ENCODE measurements around the gene HTATSF1.

HTATSF1 gene

GRCh38 chrX:136549226-136549625 lies 51.8 kb downstream of the HTATSF1 start:
- no peak for TF ChIP-seq YY1 (IDR thresholded peaks at IDR 0.05; ENCODE audit: insufficient read depth, insufficient read length)
- Histone ChIP-seq H3K36me3 (ENCODE audit: insufficient read depth, insufficient read length, low read length) (no peaks in the 10 kb centered on the region), H3K9me3 (ENCODE audit: insufficient read depth, low read length) (no peaks in the 10 kb centered on the region), H3K9ac (ENCODE audit: insufficient read length, low read depth) (no peak overlapping the region), H3K4me3 (ENCODE audit: insufficient read length, low read depth) (no peak overlapping the region), H3K27me3 (ENCODE audit: insufficient read depth, insufficient read length) (no peaks in the 10 kb centered on the region), H3K4me1 (ENCODE audit: insufficient read depth, insufficient read length) (no peaks in the 10 kb centered on the region)
- DNase-seq (ENCODE audit: low read depth, low spot score): no peak

GRCh38 chrX:136551410-136551809 lies 54.0 kb downstream of the HTATSF1 start:
- TF ChIP-seq SUZ12 (IDR thresholded peaks at IDR 0.05; ENCODE audit: extremely low read depth, insufficient read depth, insufficient read length) (no peak), ZNF274 (IDR thresholded peaks at IDR 0.05; ENCODE audit: low read depth, low read length) (no peak), YY1 (IDR thresholded peaks at IDR 0.05; ENCODE audit: insufficient read depth, insufficient read length) (no peak)
- Histone ChIP-seq H3K36me3 (ENCODE audit: insufficient read depth, insufficient read length, low read length) (no peaks in the 10 kb centered on the region), H3K4me1 (ENCODE audit: insufficient read depth, insufficient read length) (no peaks in the 10 kb centered on the region), H3K9me3 (ENCODE audit: insufficient read depth, low read length) (no peaks in the 10 kb centered on the region), H3K9ac (ENCODE audit: insufficient read length, low read depth) (no peak overlapping the region), H3K4me3 (ENCODE audit: insufficient read length, low read depth) (no peak overlapping the region), H3K27me3 (ENCODE audit: insufficient read depth, insufficient read length) (no peaks in the 10 kb centered on the region)
- DNase-seq (ENCODE audit: low read depth, low spot score): no peak

GRCh38 chrX:136555694-136556093 lies 58.3 kb downstream of the HTATSF1 start:
- no peak overlapping the region for H3K9ac ChIP-seq (ENCODE audit: insufficient read length, low read depth)
- H3K4me1 ChIP-seq (ENCODE audit: insufficient read depth, insufficient read length): no peaks in the 10 kb centered on the region
- no peaks in the 10 kb centered on the region for H3K9me3 ChIP-seq (ENCODE audit: insufficient read depth, low read length)
- H3K36me3 ChIP-seq (ENCODE audit: insufficient read depth, insufficient read length, low read length): no peaks in the 10 kb centered on the region
- no peak for DNase-seq (ENCODE audit: low read depth, low spot score)
- no peaks in the 10 kb centered on the region for H3K27me3 ChIP-seq (ENCODE audit: insufficient read depth, insufficient read length)
- TF ChIP-seq ZNF274 (IDR thresholded peaks at IDR 0.05; ENCODE audit: low read depth, low read length): no peak
- no peak overlapping the region for H3K4me3 ChIP-seq (ENCODE audit: insufficient read length, low read depth)
